AG10803 (cell line): ENCODE measurements around the gene LYL1.

ENCODE experiments used
- DNase-seq: peaks from one replicate; pipeline ENCODE4 v3.0.0; 2010; ENCODE audit warnings: low read depth
- H3K4me3 ChIP-seq: 2 replicates; pipeline ENCODE4 v1.5.1; 2011; ENCODE audit warnings: mild to moderate bottlenecking, low read length, control low read depth
- TF ChIP-seq, protein P1 (sequence below): conservative IDR thresholded peaks from 2 replicates; pipeline ENCODE4 v1.5.1; 2011; ENCODE audit warnings: mild to moderate bottlenecking, low read length, control low read depth, inconsistent platforms

Gene LYL1

GRCh38 chr19:13134626-13135025 is 32.0 kb upstream of the LYL1 start:
- TF ChIP-seq, protein P1, sequence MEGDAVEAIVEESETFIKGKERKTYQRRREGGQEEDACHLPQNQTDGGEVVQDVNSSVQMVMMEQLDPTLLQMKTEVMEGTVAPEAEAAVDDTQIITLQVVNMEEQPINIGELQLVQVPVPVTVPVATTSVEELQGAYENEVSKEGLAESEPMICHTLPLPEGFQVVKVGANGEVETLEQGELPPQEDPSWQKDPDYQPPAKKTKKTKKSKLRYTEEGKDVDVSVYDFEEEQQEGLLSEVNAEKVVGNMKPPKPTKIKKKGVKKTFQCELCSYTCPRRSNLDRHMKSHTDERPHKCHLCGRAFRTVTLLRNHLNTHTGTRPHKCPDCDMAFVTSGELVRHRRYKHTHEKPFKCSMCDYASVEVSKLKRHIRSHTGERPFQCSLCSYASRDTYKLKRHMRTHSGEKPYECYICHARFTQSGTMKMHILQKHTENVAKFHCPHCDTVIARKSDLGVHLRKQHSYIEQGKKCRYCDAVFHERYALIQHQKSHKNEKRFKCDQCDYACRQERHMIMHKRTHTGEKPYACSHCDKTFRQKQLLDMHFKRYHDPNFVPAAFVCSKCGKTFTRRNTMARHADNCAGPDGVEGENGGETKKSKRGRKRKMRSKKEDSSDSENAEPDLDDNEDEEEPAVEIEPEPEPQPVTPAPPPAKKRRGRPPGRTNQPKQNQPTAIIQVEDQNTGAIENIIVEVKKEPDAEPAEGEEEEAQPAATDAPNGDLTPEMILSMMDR, result no peak
- no peak for DNase-seq
- H3K4me3 ChIP-seq, result no peak overlapping the region

DNA sequence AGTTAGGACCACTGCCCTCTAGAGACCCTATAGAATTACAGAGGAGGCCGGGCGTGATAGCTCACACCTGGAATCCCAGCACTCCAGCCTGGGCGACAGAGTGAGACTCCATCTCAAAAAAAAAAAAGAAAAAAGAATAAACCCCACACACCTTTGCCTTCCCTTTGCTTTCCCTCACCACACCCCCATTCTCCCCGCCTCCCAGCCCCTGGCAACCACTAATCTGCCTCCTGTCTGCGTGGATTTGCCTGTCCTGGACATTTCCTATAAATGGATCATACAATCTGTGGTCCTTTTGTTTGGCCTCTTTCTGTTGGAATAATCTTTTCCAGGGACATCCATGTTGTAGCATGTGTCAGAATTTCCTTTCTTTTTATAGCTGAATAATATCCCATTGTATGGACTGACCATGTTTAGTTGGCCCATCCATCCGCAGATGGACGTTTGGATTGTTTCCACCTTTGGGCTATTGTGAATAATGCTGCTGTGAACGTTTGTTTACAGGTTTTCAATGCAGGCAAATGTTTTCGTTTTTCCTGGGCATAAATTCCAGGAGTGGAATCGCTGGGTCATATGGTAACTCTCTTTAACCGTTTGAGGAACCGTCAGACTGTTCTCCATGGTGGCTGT is 30.7 kb upstream of the LYL1 start:
- DNase-seq, result no peak
- H3K4me3 ChIP-seq, result no peak overlapping the region
- TF ChIP-seq, protein P1, result no peak

- peak; percentile 78 for DNase-seq
- TF ChIP-seq, protein P1, result no peak
- no peak overlapping the region for H3K4me3 ChIP-seq
Observed at GRCh38 chr19:13132471-13133180, 30.0 kb upstream of the LYL1 start.

GRCh38 chr19:13130886-13131490 is 28.3 kb upstream of the LYL1 start:
- no peak for DNase-seq
- no peak overlapping the region for H3K4me3 ChIP-seq
- TF ChIP-seq, protein P1, result no peak

- DNase-seq, result no peak
- TF ChIP-seq, protein P1, result no peak
- H3K4me3 ChIP-seq, result no peak overlapping the region
Observed at GRCh38 chr19:13129384-13129783, 26.7 kb upstream of the LYL1 start.

DNA sequence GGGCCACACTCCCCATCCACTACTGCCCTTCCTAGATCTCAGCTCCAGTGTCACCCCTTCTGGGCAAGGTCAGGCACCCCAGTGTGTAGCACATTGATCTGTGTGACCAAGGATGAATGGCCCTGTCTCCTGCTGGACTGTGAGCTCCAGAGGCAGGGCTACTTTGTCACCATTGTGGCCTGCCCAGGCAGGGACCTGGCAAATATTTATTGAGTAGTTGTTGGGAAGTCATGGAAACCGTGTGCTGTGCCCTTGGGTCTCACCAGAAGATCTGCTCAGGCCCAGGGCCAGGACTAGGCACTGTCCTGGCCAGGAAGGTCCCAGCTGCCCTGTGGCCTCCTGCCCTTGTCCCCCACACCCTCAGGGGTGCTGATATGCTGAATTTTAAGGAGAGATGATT is 25.9 kb upstream of the LYL1 start:
- TF ChIP-seq, protein P1, result no peak
- no peak for DNase-seq

More for the DNA sequence above, 25.9 kb upstream of the LYL1 start:
- no peak overlapping the region for H3K4me3 ChIP-seq
